T-cell (primary cell): Measurements from ENCODE around the gene IQGAP2. TPM values are rescaled to one million over a fixed set of nuclear protein-coding genes. Genes with fewer than 3 reads are reported as not detected.

Experiments used
- ATAC-seq, 4 experiments: fragments of 200-7000 bp in 3 of 4; fragments of 150-1000 bp in 1 of 4; cut with Tn5 transposase; replicated peaks in 1 of 4; 1 replicate in 3 of 4; 2 replicates in 1 of 4; pipeline ENCODE4 v1.10.0; 2021; ENCODE audit warnings: moderate library complexity in 3 of 4, mild to moderate bottlenecking in 2 of 4, moderate number of reproducible peaks in 1 of 4
- CTCF ChIA-PET, 2 donors: fragments of 300-600 bp; sonication (Branson Sonifier 250); formaldehyde crosslinking; loops; one replicate each; lab custom pipeline; 2022; ENCODE audit warnings: antibody characterized with exemption in 2 of 2; lab: Charles Lee
- POLR2A ChIA-PET, 2 donors: fragments of 300-600 bp; sonication (Branson Sonifier 250); formaldehyde crosslinking; loops; one replicate each; lab custom pipeline; 2022; ENCODE audit warnings: antibody characterized with exemption in 2 of 2; lab: Charles Lee
- DNase-seq, 35 experiments: peaks; one replicate each; pipeline versions ENCODE4 v3.0.0 to v3.0.0-alpha.2; 2013 to 2023
- H3K27ac ChIP-seq: one replicate; pipeline ENCODE4 v1.5.1; 2013; ENCODE audit warnings: low read length
- H3K27me3 ChIP-seq, 2 experiments: replicated peaks in 1 of 2; 1 replicate in 1 of 2; 2 replicates in 1 of 2; pipeline versions ENCODE4 v1.6.1 to v1.7.0; 2013; ENCODE audit warnings: low read length in 1 of 2, mixed read lengths in 1 of 2; ENCODE audit not compliant: control insufficient read depth in 2 of 2, insufficient read depth in 2 of 2; ENCODE audit errors: extremely low read depth in 1 of 2
- H3K36me3 ChIP-seq, 2 donors: 1 replicate in 1 of 2; 2 replicates in 1 of 2; pipeline versions ENCODE4 v1.6.1 to v1.7.0; 2013; ENCODE audit warnings: low read length in 1 of 2; ENCODE audit not compliant: control insufficient read depth in 2 of 2, insufficient read depth in 1 of 2; ENCODE audit errors: extremely low read depth in 1 of 2
- H3K4me1 ChIP-seq, 2 experiments: 1 replicate in 1 of 2; 2 replicates in 1 of 2; pipeline versions ENCODE4 v1.6.1 to v1.7.0; 2013; ENCODE audit warnings: low read length in 2 of 2, mixed read lengths in 1 of 2; ENCODE audit not compliant: insufficient read depth in 2 of 2, control insufficient read depth in 1 of 2; ENCODE audit errors: extremely low read depth in 1 of 2
- H3K4me3 ChIP-seq, 2 donors: 1 replicate in 1 of 2; 2 replicates in 1 of 2; pipeline versions ENCODE4 v1.5.1 to v1.7.0; 2013; ENCODE audit warnings: mild to moderate bottlenecking in 2 of 2, low read length in 1 of 2, moderate library complexity in 1 of 2; ENCODE audit not compliant: control insufficient read depth in 1 of 2; ENCODE audit errors: extremely low read depth in 1 of 2
- H3K9me3 ChIP-seq: 2 replicates; pipeline ENCODE4 v1.7.0; 2013
- H3K27ac Mint-ChIP-seq, 2 donors: one replicate each; pipeline ENCODE4 v1.8.0; 2020 to 2021; ENCODE audit warnings: mild to moderate bottlenecking in 2 of 2, mixed read lengths in 2 of 2
- H3K27me3 Mint-ChIP-seq, 2 donors: one replicate each; pipeline ENCODE4 v1.8.0; 2021 to 2022; ENCODE audit warnings: mixed read lengths in 2 of 2
- H3K36me3 Mint-ChIP-seq: one replicate; pipeline ENCODE4 v1.8.0; 2021; ENCODE audit warnings: mixed read lengths
- H3K4me1 Mint-ChIP-seq, 3 donors: one replicate each; pipeline ENCODE4 v1.8.0; 2020 to 2022; ENCODE audit warnings: mixed read lengths in 3 of 3, mild to moderate bottlenecking in 1 of 3
- H3K4me3 Mint-ChIP-seq, 3 donors: one replicate each; pipeline ENCODE4 v1.8.0; 2020 to 2022; ENCODE audit warnings: mild to moderate bottlenecking in 3 of 3, mixed read lengths in 3 of 3, moderate library complexity in 3 of 3
- H3K9me3 Mint-ChIP-seq, 3 donors: one replicate each; pipeline ENCODE4 v1.8.0; 2020 to 2022; ENCODE audit warnings: mixed read lengths in 3 of 3
- WGBS: methylation state at CpG from one replicate; pipeline ENCODE4 v1.1.5; 2013; ENCODE audit warnings: missing lambda C conversion rate; ENCODE audit not compliant: insufficient coverage; 5-methylcytosine and 5-hydroxymethylcytosine counted together
- total RNA-seq, 35 experiments: library from RNA in 6 of 35; stranded (reverse) in 6 of 35; fragments of 120-200 nt in 1 of 35; gene quantifications; one replicate each; pipeline versions ENCODE4 v1.2.1 to v1.2.4 and lab custom pipeline; 2013 to 2026

Gene IQGAP2
- total RNA-seq, 5 donors from 2014 or later (not counting 1 experiment from before 2014, with no cell fraction given), result 66.5 to 121 (median 72.5) TPM

DNA sequence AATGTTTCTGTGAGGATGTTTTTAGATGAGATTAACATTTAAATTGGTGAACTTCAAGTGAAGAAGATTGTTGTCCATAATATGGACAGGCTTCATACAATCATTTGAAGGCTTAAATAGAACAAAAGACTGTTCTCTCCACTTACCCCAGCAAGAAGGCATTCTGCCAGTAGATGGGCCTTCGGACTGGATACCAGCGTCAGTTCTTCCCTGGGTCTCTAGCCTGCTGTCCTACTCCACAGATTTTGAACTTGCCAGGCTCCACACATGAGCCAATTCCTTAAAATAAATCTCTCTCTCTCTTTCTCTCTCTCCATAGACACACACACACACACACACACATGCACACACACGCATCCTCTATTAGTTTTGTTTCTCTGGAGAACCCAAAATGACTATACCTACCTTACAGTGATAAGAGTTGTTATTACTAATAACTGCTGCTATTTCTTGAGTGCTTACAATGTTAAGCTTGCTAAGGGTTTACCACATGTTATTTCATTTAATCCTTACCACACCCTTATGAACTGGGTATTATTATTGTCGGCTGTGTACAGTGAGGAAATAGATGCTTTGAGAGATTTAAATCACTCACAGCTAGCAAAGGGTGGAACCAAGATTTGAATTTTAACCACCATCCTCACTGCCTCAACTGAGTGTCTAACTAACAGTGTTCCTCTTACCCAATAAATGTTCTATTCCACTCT, 19.8 kb upstream of the IQGAP2 start:
- ChIA-PET CTCF (interaction anchor here in 1 of 2 donors (0.8 kb wide), 1 partner anchor 90 kb away, joined by 3 read pairs; no protein-coding TSS in a partner anchor), POLR2A (interaction anchor here in 1 of 2 donors (0.6 to 1.3 kb wide), 3 partner anchors 10 to 159 kb away, joined by 3 to 4 read pairs (median 4); no protein-coding TSS in a partner anchor)
- Histone ChIP-seq H3K36me3 (no peaks in the 10 kb centered on the region), H3K4me1 (peaks cover 17 to 36% of the 10 kb centered on the region in 2 experiments), H3K9me3 (no peaks in the 10 kb centered on the region), H3K27me3 (no peaks in the 10 kb centered on the region), H3K27ac (peak overlapping the region; percentile 9), H3K4me3 (no peak overlapping the region)
- Mint-ChIP-seq H3K27me3 (no peaks in the 10 kb centered on the region), H3K4me3 (no peak overlapping the region), H3K4me1 (peaks cover 51 to 68% (median 51%) of the 10 kb centered on the region in 3 donors), H3K9me3 (no peaks in the 10 kb centered on the region), H3K36me3 (no peaks in the 10 kb centered on the region), H3K27ac (peak overlapping the region; percentile 33 to 76)
- DNase-seq (no peak), ATAC-seq (peak in 3 of 4 experiments; percentile 36 to 39 (median 37))
- WGBS, result 97% methylated on average over 2 of the region's 4 CpGs

- DNase-seq, result no peak
- peak overlapping the region; percentile 55 to 71 for H3K27ac Mint-ChIP-seq
- no peaks in the 10 kb centered on the region for H3K9me3 Mint-ChIP-seq
- H3K27me3 ChIP-seq, result no peaks in the 10 kb centered on the region
- H3K9me3 ChIP-seq, result no peaks in the 10 kb centered on the region
- no peaks in the 10 kb centered on the region for H3K36me3 Mint-ChIP-seq
- peak overlapping the region in 1 of 3 donors; percentile 50 for H3K4me3 Mint-ChIP-seq
- H3K36me3 ChIP-seq, result no peaks in the 10 kb centered on the region
- H3K4me1 ChIP-seq, result peaks cover 15 to 32% of the 10 kb centered on the region in 2 experiments
- POLR2A ChIA-PET, result interaction anchor here (0.5 to 1.3 kb wide), 5 partner anchors 11 to 1022 kb away, joined by 3 to 7 read pairs (median 3); no protein-coding TSS in a partner anchor
- no peak overlapping the region for H3K27ac ChIP-seq
- no peaks in the 10 kb centered on the region for H3K27me3 Mint-ChIP-seq
- peak in 3 of 4 experiments; percentile 42 to 54 (median 49) for ATAC-seq
- no CpG with 5 or more reads among the region's 4 CpGs for WGBS
- CTCF ChIA-PET, result interaction anchor here (0.5 to 0.9 kb wide), 4 partner anchors 44 to 1495 kb away, joined by 3 to 4 read pairs (median 4); no protein-coding TSS in a partner anchor
- H3K4me3 ChIP-seq, result no peak overlapping the region
- H3K4me1 Mint-ChIP-seq, result peaks cover 42 to 62% (median 47%) of the 10 kb centered on the region in 3 donors
Measured at GRCh38 chr5:76384189-76384588, 18.9 kb upstream of the IQGAP2 start.

DNA sequence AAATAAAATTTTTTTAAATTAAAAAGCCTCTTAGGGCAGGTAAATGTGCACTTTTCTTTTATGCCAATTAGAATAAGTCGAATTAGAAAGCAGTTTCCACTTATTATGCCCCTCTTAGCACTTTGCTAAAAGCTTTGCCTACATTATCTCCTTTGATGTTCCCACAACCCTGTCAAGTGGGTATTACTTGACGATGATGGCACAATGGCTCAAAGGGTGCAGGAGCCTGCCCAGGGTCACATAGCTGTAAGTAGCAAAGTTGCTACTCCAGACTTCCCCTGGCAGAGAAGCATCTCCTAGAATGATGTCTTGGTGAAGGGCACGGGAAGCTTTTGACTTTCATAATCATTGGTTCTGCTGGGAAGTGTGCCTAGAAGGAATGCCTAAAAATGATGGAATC, 18.4 kb upstream of the IQGAP2 start:
- no peaks in the 10 kb centered on the region for H3K9me3 Mint-ChIP-seq
- H3K27ac Mint-ChIP-seq, result peak overlapping the region in 1 of 2 donors; percentile 73
- H3K4me3 Mint-ChIP-seq, result no peak overlapping the region
- ChIA-PET POLR2A (interaction anchor here (0.5 to 1.3 kb wide), 5 partner anchors 17 to 1023 kb away, joined by 3 to 11 read pairs (median 4); partner anchors contain the start of gene IQGAP2 (in 1 of the 2)), CTCF (interaction anchor here (0.5 to 0.9 kb wide), 3 partner anchors 75 to 189 kb away, joined by 3 to 4 read pairs (median 4); no protein-coding TSS in a partner anchor)
- Histone ChIP-seq H3K4me3 (no peak overlapping the region), H3K27ac (no peak overlapping the region), H3K9me3 (no peaks in the 10 kb centered on the region), H3K4me1 (peaks cover 14 to 35% of the 10 kb centered on the region in 2 experiments), H3K27me3 (no peaks in the 10 kb centered on the region), H3K36me3 (no peaks in the 10 kb centered on the region)
- H3K36me3 Mint-ChIP-seq, result no peaks in the 10 kb centered on the region
- ATAC-seq (peak; percentile 40 to 94 (median 66)), DNase-seq (peak in 11 of 35 experiments; percentile 4 to 55 (median 19))
- H3K27me3 Mint-ChIP-seq, result no peaks in the 10 kb centered on the region
- peaks cover 38 to 58% (median 44%) of the 10 kb centered on the region in 3 donors for H3K4me1 Mint-ChIP-seq
- 20% methylated on average over 1 of the region's 3 CpGs for WGBS

DNA sequence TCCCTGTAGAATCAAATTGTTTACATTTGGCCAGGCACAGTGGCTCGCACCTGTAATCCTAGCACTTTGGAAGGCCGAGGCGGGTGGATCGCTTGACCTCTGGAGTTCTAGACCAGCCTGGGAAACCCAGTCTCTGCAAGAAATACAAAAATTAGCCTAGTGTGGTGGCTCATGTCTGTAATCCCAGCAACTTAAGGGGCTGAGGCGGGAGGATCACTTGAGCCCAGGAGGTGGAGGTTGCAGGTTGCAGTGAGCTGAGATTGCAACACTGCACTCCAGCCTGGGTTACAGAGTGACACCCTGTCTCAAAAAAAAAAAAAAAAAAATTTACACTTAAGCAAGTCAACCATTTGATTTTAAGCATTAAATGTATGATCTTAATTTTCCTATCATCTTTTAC, 17.5 kb upstream of the IQGAP2 start:
- ChIA-PET POLR2A (no interaction called here), CTCF (no interaction called here)
- H3K9me3 ChIP-seq, result no peaks in the 10 kb centered on the region
- Mint-ChIP-seq H3K4me1 (peaks cover 38 to 59% (median 46%) of the 10 kb centered on the region in 3 donors), H3K4me3 (no peak overlapping the region), H3K27ac (peak overlapping the region in 1 of 2 donors; percentile 23), H3K9me3 (no peaks in the 10 kb centered on the region), H3K36me3 (no peaks in the 10 kb centered on the region), H3K27me3 (no peaks in the 10 kb centered on the region)
- H3K4me1 ChIP-seq, result peaks cover 22 to 43% of the 10 kb centered on the region in 2 experiments
- H3K4me3 ChIP-seq, result no peak overlapping the region
- no peaks in the 10 kb centered on the region for H3K36me3 ChIP-seq
- no peak overlapping the region for H3K27ac ChIP-seq
- no peaks in the 10 kb centered on the region for H3K27me3 ChIP-seq
- ATAC-seq, result no peak
- no peak for DNase-seq
- WGBS, result 96% methylated on average over 4 of the region's 5 CpGs

- Mint-ChIP-seq H3K36me3 (no peaks in the 10 kb centered on the region), H3K27ac (peak overlapping the region in 1 of 2 donors; percentile 52), H3K27me3 (no peaks in the 10 kb centered on the region), H3K4me3 (no peak overlapping the region), H3K9me3 (no peaks in the 10 kb centered on the region), H3K4me1 (peaks cover 41 to 63% (median 50%) of the 10 kb centered on the region in 3 donors)
- 92% methylated on average over 4 of the region's 5 CpGs for WGBS
- ChIA-PET POLR2A (interaction anchor here in 1 of 2 donors (0.7 kb wide), 1 partner anchor 93 kb away, joined by 3 read pairs; no protein-coding TSS in a partner anchor), CTCF (interaction anchor here in 1 of 2 donors (1.0 to 1.1 kb wide), 2 partner anchors 13 to 130 kb away, joined by 3 to 6 read pairs; no protein-coding TSS in a partner anchor)
- peaks cover 27 to 51% of the 10 kb centered on the region in 2 experiments for H3K4me1 ChIP-seq
- no peak overlapping the region for H3K27ac ChIP-seq
- no peaks in the 10 kb centered on the region for H3K9me3 ChIP-seq
- ATAC-seq, result no peak
- H3K27me3 ChIP-seq, result no peaks in the 10 kb centered on the region
- H3K36me3 ChIP-seq, result no peaks in the 10 kb centered on the region
- DNase-seq, result no peak
- H3K4me3 ChIP-seq, result no peak overlapping the region
Measured at GRCh38 chr5:76386360-76386759, 16.7 kb upstream of the IQGAP2 start.

- peaks cover 55 to 74% (median 64%) of the 10 kb centered on the region in 3 donors for H3K4me1 Mint-ChIP-seq
- ATAC-seq, result no peak
- Histone ChIP-seq H3K4me1 (peaks cover 38 to 51% of the 10 kb centered on the region in 2 experiments), H3K27me3 (no peaks in the 10 kb centered on the region), H3K36me3 (no peaks in the 10 kb centered on the region), H3K9me3 (no peaks in the 10 kb centered on the region), H3K27ac (no peak overlapping the region), H3K4me3 (no peak overlapping the region)
- H3K36me3 Mint-ChIP-seq, result no peaks in the 10 kb centered on the region
- no CpG with 5 or more reads among the region's 1 CpG for WGBS
- no peak overlapping the region for H3K27ac Mint-ChIP-seq
- DNase-seq, result no peak
- ChIA-PET POLR2A (interaction anchor here (0.5 to 0.9 kb wide), 6 partner anchors 9 to 205 kb away, joined by 3 to 13 read pairs (median 4); no protein-coding TSS in a partner anchor), CTCF (no interaction called here)
- no peaks in the 10 kb centered on the region for H3K9me3 Mint-ChIP-seq
- no peaks in the 10 kb centered on the region for H3K27me3 Mint-ChIP-seq
- no peak overlapping the region for H3K4me3 Mint-ChIP-seq
Measured at GRCh38 chr5:76388236-76388635, 14.8 kb upstream of the IQGAP2 start.
